ENCODE data around the gene SPATS2.

GRCh38 chr12:49507139-49507538, 139.9 kb downstream of the SPATS2 start:
- TF ChIP-seq, protein P1, sequence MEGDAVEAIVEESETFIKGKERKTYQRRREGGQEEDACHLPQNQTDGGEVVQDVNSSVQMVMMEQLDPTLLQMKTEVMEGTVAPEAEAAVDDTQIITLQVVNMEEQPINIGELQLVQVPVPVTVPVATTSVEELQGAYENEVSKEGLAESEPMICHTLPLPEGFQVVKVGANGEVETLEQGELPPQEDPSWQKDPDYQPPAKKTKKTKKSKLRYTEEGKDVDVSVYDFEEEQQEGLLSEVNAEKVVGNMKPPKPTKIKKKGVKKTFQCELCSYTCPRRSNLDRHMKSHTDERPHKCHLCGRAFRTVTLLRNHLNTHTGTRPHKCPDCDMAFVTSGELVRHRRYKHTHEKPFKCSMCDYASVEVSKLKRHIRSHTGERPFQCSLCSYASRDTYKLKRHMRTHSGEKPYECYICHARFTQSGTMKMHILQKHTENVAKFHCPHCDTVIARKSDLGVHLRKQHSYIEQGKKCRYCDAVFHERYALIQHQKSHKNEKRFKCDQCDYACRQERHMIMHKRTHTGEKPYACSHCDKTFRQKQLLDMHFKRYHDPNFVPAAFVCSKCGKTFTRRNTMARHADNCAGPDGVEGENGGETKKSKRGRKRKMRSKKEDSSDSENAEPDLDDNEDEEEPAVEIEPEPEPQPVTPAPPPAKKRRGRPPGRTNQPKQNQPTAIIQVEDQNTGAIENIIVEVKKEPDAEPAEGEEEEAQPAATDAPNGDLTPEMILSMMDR (conservative IDR thresholded peaks at IDR 0.05; ENCODE audit: low read depth, low read length), result no peak
- TF ChIP-seq BHLHE40 (IDR thresholded peaks at IDR 0.05; ENCODE audit: low read depth, low read length) (peak; percentile 47; the same call in 1 of the 2 replicates), POLR2A (IDR thresholded peaks at IDR 0.05; ENCODE audit: low read depth, low read length) (no peak), MAZ (IDR thresholded peaks at IDR 0.05; ENCODE audit: borderline replicate concordance, low read depth, low read length) (no peak)

Measured in IMR-90 (cell line).